Ascending aorta (tissue), 2 donors: ENCODE results near the gene SIK3. TPM values are rescaled to one million over a fixed set of nuclear protein-coding genes. Genes with fewer than 3 reads are reported as not detected.

ENCODE experiments used
- DNase-seq, 2 donors: peaks; one replicate each; pipeline ENCODE4 v3.0.0-alpha.2; 2019; ENCODE audit warnings: low spot score in 2 of 2
- H3K27ac ChIP-seq, 2 donors: fragments of 200-600 bp; sonication (generic); one replicate each; pipeline ENCODE4 v1.5.1; 2016 to 2017; ENCODE audit warnings: mild to moderate bottlenecking in 1 of 2
- H3K27me3 ChIP-seq: fragments of 200-600 bp; sonication (generic); one replicate; pipeline ENCODE4 v1.5.1; 2017
- H3K36me3 ChIP-seq, 2 donors: fragments of 200-600 bp; sonication (generic); one replicate each; pipeline ENCODE4 v1.5.1; 2016
- H3K4me1 ChIP-seq, 2 donors: fragments of 200-600 bp; sonication (generic); one replicate each; pipeline ENCODE4 v1.5.1; 2016 to 2017; ENCODE audit warnings: mild to moderate bottlenecking in 1 of 2
- H3K4me3 ChIP-seq, 2 donors: fragments of 200-600 bp; sonication (generic); one replicate each; pipeline ENCODE4 v1.5.1; 2016 to 2017; ENCODE audit warnings: mild to moderate bottlenecking in 1 of 2
- H3K9me3 ChIP-seq, 2 donors: fragments of 200-600 bp; sonication (generic); one replicate each; pipeline ENCODE4 v1.5.1; 2016
- CTCF ChIP-seq, 3 experiments: fragments of 200-600 bp in 2 of 3; fragments of 450-650 bp in 1 of 3; sonication (generic) in 2 of 3; IDR thresholded peaks; one replicate each; pipeline ENCODE4 v1.5.1; 2016 to 2019; ENCODE audit warnings: antibody characterized with exemption in 3 of 3, mild to moderate bottlenecking in 1 of 3, moderate library complexity in 1 of 3
- intact Hi-C: fragments of 100-400 bp; cut with DNase I; formaldehyde crosslinking; loops from one replicate; pipeline ENCODE4 v1.15.1; 2023
- total RNA-seq: library from RNA; depleted of rRNA; stranded (reverse); fragments of >200 nt; gene quantifications from one replicate; pipeline ENCODE4 v1.1.0, GENCODE V29; 2016

SIK3 gene
- total RNA-seq, 1 donor from 2014 or later: 22.5 TPM

GRCh38 chr11:117099696-117100095 lies 1.5 kb upstream of the SIK3 start:
- no peak for DNase-seq
- Histone ChIP-seq H3K4me3 (peak overlapping the region in 1 of 2 donors; percentile 99), H3K27me3 (no peaks in the 10 kb centered on the region), H3K27ac (peak overlapping the region; percentile 90 to 99), H3K36me3 (no peaks in the 10 kb centered on the region), H3K4me1 (peaks cover 4 to 21% of the 10 kb centered on the region in 2 donors), H3K9me3 (no peaks in the 10 kb centered on the region)
- TF ChIP-seq CTCF (IDR thresholded peaks at IDR 0.05): no peak
- intact Hi-C loops: loop anchor here (1.0 to 5.0 kb wide), 4 partner anchors 45 to 311 kb away; partner anchors contain the start of genes PAFAH1B2, PCSK7, RNF214 and ZPR1

- intact Hi-C loops: loop anchor here (2.0 to 5.0 kb wide), 3 partner anchors 47 to 135 kb away; partner anchors contain the start of genes PAFAH1B2, PCSK7 and RNF214
Observed at GRCh38 chr11:117097389-117098268, 599 bp downstream of the SIK3 start.

GRCh38 chr11:117097014-117097388 lies 1.2 kb downstream of the SIK3 start:
- Histone ChIP-seq H3K9me3 (no peaks in the 10 kb centered on the region), H3K36me3 (no peaks in the 10 kb centered on the region), H3K4me1 (peaks cover 8 to 44% of the 10 kb centered on the region in 2 donors), H3K27me3 (no peaks in the 10 kb centered on the region), H3K27ac (peak overlapping the region; percentile 90 to 99), H3K4me3 (peak overlapping the region; percentile 99)
- DNase-seq: no peak
- intact Hi-C loops: loop anchor here (5.0 kb wide), 1 partner anchor 135 kb away; the partner anchor contains the start of genes PCSK7 and RNF214
- no peak for TF ChIP-seq CTCF (IDR thresholded peaks at IDR 0.05)

More at GRCh38 chr11:117097389-117098268, 599 bp downstream of the SIK3 start:
- Histone ChIP-seq H3K4me1 (peaks cover 8 to 39% of the 10 kb centered on the region in 2 donors), H3K27me3 (no peaks in the 10 kb centered on the region), H3K9me3 (no peaks in the 10 kb centered on the region), H3K4me3 (peak overlapping the region; percentile 99), H3K36me3 (no peaks in the 10 kb centered on the region), H3K27ac (peak overlapping the region; percentile 90 to 99)
- DNase-seq: peak in 1 of 2 donors; percentile 72
- TF ChIP-seq CTCF (IDR thresholded peaks at IDR 0.05): no peak

- DNase-seq: no peak
- peak overlapping the region; percentile 90 to 99 for H3K27ac ChIP-seq
- no peak for TF ChIP-seq CTCF (IDR thresholded peaks at IDR 0.05)
- peak overlapping the region; percentile 99 for H3K4me3 ChIP-seq
- no peaks in the 10 kb centered on the region for H3K9me3 ChIP-seq
- intact Hi-C loops: loop anchor here (5.0 kb wide), 1 partner anchor 136 kb away; the partner anchor contains the start of genes PCSK7 and RNF214
- no peaks in the 10 kb centered on the region for H3K27me3 ChIP-seq
- no peaks in the 10 kb centered on the region for H3K36me3 ChIP-seq
- peaks cover 8 to 50% of the 10 kb centered on the region in 2 donors for H3K4me1 ChIP-seq
Observed at GRCh38 chr11:117096201-117096991, 1.8 kb downstream of the SIK3 start.
